Muscle of leg (tissue), 11 donors: ENCODE results near the gene PGLYRP2. TPM values are rescaled to one million over a fixed set of nuclear protein-coding genes. Genes with fewer than 3 reads are reported as not detected.

ENCODE experiments used
- DNase-seq: peaks from one replicate; pipeline ENCODE4 v3.0.0; 2013
- H3K27ac ChIP-seq: one replicate; pipeline ENCODE4 v1.5.1; 2013; ENCODE audit warnings: mild to moderate bottlenecking, low read length, control low read depth
- H3K27me3 ChIP-seq: one replicate; pipeline ENCODE4 v1.6.1; 2013; ENCODE audit warnings: low read length; ENCODE audit not compliant: control insufficient read depth, insufficient read depth
- H3K36me3 ChIP-seq: one replicate; pipeline ENCODE4 v1.6.1; 2013; ENCODE audit warnings: low read length; ENCODE audit not compliant: control insufficient read depth, insufficient read depth
- H3K4me1 ChIP-seq: one replicate; pipeline ENCODE4 v1.6.1; 2013; ENCODE audit warnings: low read length; ENCODE audit not compliant: control insufficient read depth, insufficient read depth
- H3K4me3 ChIP-seq: one replicate; pipeline ENCODE4 v1.5.1; 2013; ENCODE audit warnings: low read length, control low read depth
- H3K9me3 ChIP-seq: replicated peaks from 2 replicates; pipeline ENCODE4 v1.6.1; 2013; ENCODE audit warnings: low read depth, low read length; ENCODE audit not compliant: control insufficient read depth
- WGBS: methylation state at CpG from one replicate; pipeline ENCODE4 v1.1.5; 2013; ENCODE audit warnings: missing lambda C conversion rate; ENCODE audit not compliant: insufficient coverage; 5-methylcytosine and 5-hydroxymethylcytosine counted together
- polyA plus RNA-seq, 8 donors: library from polyadenylated mRNA; unstranded; fragments of 120-200 nt; gene quantifications; one replicate each; pipeline versions ENCODE4 v1.2.1 to v1.2.3, GENCODE V29; 2013; ENCODE audit warnings: inconsistent platforms in 1 of 8, low replicate concordance in 1 of 8; ENCODE audit not compliant: insufficient read length in 8 of 8, insufficient read depth in 1 of 8
- total RNA-seq: library from RNA; stranded (reverse); fragments of 120-200 nt; gene quantifications from one replicate; pipeline ENCODE4 v1.2.4, GENCODE V29; 2013

PGLYRP2 gene
- total and polyA plus RNA-seq, 9 donors = 0.28 TPM; not detected in 8

DNA sequence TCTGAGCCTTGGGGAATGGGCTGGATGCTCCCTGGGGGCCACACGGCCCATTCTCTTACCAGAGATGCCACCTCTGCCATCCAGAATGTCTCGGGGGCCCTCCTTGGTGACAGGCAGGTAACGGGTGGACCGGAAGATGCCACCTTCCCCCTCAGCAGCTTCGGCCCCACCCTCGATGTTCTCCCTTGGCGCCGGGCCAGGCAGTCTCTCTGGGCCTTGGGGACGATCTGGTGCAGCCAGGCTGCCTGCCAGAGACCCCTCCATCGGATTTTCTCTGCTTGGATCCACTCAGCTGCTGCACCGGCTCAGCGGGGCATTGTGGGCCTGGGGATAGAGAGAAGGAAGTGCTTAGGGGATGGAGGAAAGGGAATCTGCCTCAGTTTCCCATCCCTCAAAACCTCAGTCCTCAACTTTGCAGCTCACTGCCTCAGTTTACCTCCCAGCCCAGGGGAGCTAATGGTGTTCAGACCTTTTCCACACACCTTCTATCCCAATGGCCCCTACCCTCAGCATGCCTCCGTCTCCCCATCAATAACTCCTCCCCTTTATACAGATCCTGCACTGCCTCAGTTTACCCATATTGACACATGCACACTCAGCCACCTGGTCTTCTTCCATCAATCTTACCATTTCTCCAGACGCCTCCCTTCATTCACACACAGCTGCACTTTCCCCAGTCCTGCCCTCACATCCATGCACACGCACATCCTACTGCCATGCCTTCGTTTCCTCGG is 31.1 kb downstream of the PGLYRP2 start:
- WGBS = 49% methylated on average over 14 of the region's 17 CpGs
- H3K4me1 ChIP-seq = peaks cover 60% of the 10 kb centered on the region
- peaks cover 2% of the 10 kb centered on the region for H3K27me3 ChIP-seq
- no peak overlapping the region for H3K4me3 ChIP-seq
- no peak for DNase-seq
- no peak overlapping the region for H3K27ac ChIP-seq
- no peaks in the 10 kb centered on the region for H3K9me3 ChIP-seq
- peaks cover 2% of the 10 kb centered on the region for H3K36me3 ChIP-seq

GRCh38 chr19:15447057-15447456 is 32.2 kb downstream of the PGLYRP2 start:
- 86% methylated on average over 3 of the region's 4 CpGs for WGBS
- Histone ChIP-seq H3K36me3 (peaks cover 2% of the 10 kb centered on the region), H3K9me3 (no peaks in the 10 kb centered on the region), H3K4me1 (peaks cover 52% of the 10 kb centered on the region), H3K27me3 (peaks cover 2% of the 10 kb centered on the region), H3K4me3 (no peak overlapping the region), H3K27ac (no peak overlapping the region)
- no peak for DNase-seq

- Histone ChIP-seq H3K4me1 (peaks cover 52% of the 10 kb centered on the region), H3K27me3 (peaks cover 2% of the 10 kb centered on the region), H3K4me3 (no peak overlapping the region), H3K36me3 (peaks cover 2% of the 10 kb centered on the region), H3K9me3 (no peaks in the 10 kb centered on the region), H3K27ac (no peak overlapping the region)
- DNase-seq = no peak
- WGBS = no CpG with 5 or more reads among the region's 7 CpGs
Measured at GRCh38 chr19:15445807-15446376, 33.4 kb downstream of the PGLYRP2 start.

- H3K27me3 ChIP-seq = peaks cover 2% of the 10 kb centered on the region
- 84% methylated on average over 9 of the region's 9 CpGs for WGBS
- peaks cover 2% of the 10 kb centered on the region for H3K36me3 ChIP-seq
- H3K4me3 ChIP-seq = no peak overlapping the region
- peaks cover 54% of the 10 kb centered on the region for H3K4me1 ChIP-seq
- DNase-seq = no peak
- H3K9me3 ChIP-seq = no peaks in the 10 kb centered on the region
- peak overlapping the region; percentile 1 for H3K27ac ChIP-seq
Measured at GRCh38 chr19:15445227-15445605, 34.1 kb downstream of the PGLYRP2 start.

GRCh38 chr19:15444505-15445226 is 34.6 kb downstream of the PGLYRP2 start:
- Histone ChIP-seq H3K27ac (peak overlapping the region; percentile 1), H3K4me3 (no peak overlapping the region), H3K36me3 (peaks cover 2% of the 10 kb centered on the region), H3K27me3 (peaks cover 2% of the 10 kb centered on the region), H3K4me1 (peaks cover 56% of the 10 kb centered on the region), H3K9me3 (no peaks in the 10 kb centered on the region)
- 88% methylated on average over 13 of the region's 15 CpGs for WGBS
- no peak for DNase-seq

DNA sequence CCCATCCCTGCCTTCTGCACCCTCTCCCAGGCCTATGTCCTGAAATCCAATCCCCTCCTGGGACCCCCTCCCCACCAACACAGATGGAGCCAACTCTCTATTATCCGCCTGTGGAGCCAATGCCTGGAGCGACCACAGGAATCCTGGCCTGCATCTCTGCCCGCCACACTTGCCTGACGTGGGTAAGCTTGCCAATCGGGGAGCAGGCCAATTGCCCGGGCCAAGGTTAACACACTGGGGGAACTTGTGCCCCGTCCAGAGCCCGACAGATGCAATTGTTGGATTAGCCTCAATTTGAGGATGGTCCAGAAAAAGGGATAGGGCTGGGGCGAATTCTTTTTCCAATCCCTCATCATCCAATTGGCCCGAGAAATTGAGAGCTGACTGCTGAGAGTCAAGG is 35.5 kb downstream of the PGLYRP2 start:
- peaks cover 2% of the 10 kb centered on the region for H3K36me3 ChIP-seq
- H3K9me3 ChIP-seq = no peaks in the 10 kb centered on the region
- H3K4me1 ChIP-seq = peaks cover 58% of the 10 kb centered on the region
- H3K27me3 ChIP-seq = peaks cover 2% of the 10 kb centered on the region
- no peak overlapping the region for H3K27ac ChIP-seq
- DNase-seq = peak; percentile 71
- no peak overlapping the region for H3K4me3 ChIP-seq
- WGBS = 85% methylated on average over 4 of the region's 10 CpGs

GRCh38 chr19:15443325-15443724 is 36.0 kb downstream of the PGLYRP2 start:
- peaks cover 5% of the 10 kb centered on the region for H3K36me3 ChIP-seq
- H3K27me3 ChIP-seq = peaks cover 2% of the 10 kb centered on the region
- no peaks in the 10 kb centered on the region for H3K9me3 ChIP-seq
- H3K4me3 ChIP-seq = no peak overlapping the region
- peaks cover 55% of the 10 kb centered on the region for H3K4me1 ChIP-seq
- no peak for DNase-seq
- no peak overlapping the region for H3K27ac ChIP-seq
- WGBS = 83% methylated on average over 3 of the region's 3 CpGs

GRCh38 chr19:15442142-15442920 is 37.0 kb downstream of the PGLYRP2 start:
- Histone ChIP-seq H3K9me3 (no peaks in the 10 kb centered on the region), H3K27ac (no peak overlapping the region), H3K4me3 (no peak overlapping the region), H3K4me1 (peaks cover 52% of the 10 kb centered on the region), H3K27me3 (peaks cover 2% of the 10 kb centered on the region), H3K36me3 (peaks cover 7% of the 10 kb centered on the region)
- DNase-seq = no peak
- 72% methylated on average over 12 of the region's 13 CpGs for WGBS

GRCh38 chr19:15441317-15441716 is 38.0 kb downstream of the PGLYRP2 start:
- WGBS = no CpG with 5 or more reads among the region's 3 CpGs
- H3K9me3 ChIP-seq = no peaks in the 10 kb centered on the region
- no peak for DNase-seq
- no peak overlapping the region for H3K27ac ChIP-seq
- H3K27me3 ChIP-seq = peaks cover under 1% of the 10 kb centered on the region
- H3K4me3 ChIP-seq = no peak overlapping the region
- H3K36me3 ChIP-seq = peaks cover 4% of the 10 kb centered on the region
- H3K4me1 ChIP-seq = peaks cover 49% of the 10 kb centered on the region
